HG03108 (cell line): ENCODE results near the gene MCF2L.
"Not testable (repeated sequence)": the region's sequence is repeated elsewhere in the genome, so short reads cannot be mapped to it uniquely, and the experiment has no call there.

Source experiments
- ATAC-seq: cut with Tn5 transposase; IDR thresholded peaks from one replicate; pipeline ENCODE4 v1.9.1; 2021; ENCODE audit warnings: moderate library complexity; ENCODE audit not compliant: unreplicated experiment

MCF2L gene

DNA sequence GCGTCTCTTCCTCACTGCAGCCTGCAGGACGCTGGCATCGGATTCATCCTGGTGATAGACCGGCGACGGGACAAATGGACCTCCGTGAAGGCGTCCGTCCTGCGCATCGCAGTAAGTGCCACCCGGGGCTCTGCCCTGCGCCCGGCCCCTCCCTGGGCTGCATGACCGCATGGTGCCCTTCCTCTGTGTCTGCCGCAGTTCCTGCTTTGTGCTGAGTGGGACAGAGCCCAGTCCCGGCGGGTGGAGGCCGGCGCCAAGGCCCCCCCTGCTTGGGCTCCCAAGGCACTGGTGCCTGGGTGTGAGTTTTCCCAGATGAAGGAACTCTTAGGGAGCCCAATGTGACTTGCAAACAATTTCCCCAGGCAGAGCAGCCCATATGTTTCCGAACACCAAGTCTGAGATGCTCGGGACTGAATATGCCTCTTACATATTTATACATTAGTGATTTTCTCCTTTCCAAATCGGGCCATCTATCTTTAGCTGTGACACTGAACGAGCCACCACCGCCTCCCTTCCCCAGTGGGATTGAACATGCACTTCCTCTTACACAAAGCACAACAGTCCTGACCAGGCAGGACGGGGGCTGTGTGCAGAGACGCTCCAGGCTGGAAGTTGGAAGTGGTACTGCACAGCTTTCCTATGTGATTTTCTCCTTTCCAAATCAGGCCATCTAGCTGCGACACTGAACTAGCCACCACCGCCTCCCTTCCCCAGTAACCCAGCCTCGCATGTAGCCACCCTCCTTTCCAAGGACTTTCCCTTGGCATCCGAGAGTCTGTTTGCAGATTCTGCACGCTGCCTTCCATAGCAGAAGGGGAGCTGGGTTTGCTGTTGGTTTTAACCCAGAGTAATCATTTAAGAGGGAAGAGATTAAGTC lies 76.5 kb downstream of the MCF2L start:
- ATAC-seq = no peak

- no peak for ATAC-seq
Observed at GRCh38 chr13:113046128-113046882, 77.3 kb downstream of the MCF2L start.

- no peak for ATAC-seq
Observed at GRCh38 chr13:113046883-113047244, 77.8 kb downstream of the MCF2L start.

GRCh38 chr13:113047587-113047986 lies 78.6 kb downstream of the MCF2L start:
- no peak for ATAC-seq

- ATAC-seq = no peak
Observed at GRCh38 chr13:113048766-113049165, 79.8 kb downstream of the MCF2L start.

GRCh38 chr13:113049521-113049941 lies 80.5 kb downstream of the MCF2L start:
- no peak for ATAC-seq

GRCh38 chr13:113049981-113050380 lies 81.0 kb downstream of the MCF2L start:
- ATAC-seq = no peak

DNA sequence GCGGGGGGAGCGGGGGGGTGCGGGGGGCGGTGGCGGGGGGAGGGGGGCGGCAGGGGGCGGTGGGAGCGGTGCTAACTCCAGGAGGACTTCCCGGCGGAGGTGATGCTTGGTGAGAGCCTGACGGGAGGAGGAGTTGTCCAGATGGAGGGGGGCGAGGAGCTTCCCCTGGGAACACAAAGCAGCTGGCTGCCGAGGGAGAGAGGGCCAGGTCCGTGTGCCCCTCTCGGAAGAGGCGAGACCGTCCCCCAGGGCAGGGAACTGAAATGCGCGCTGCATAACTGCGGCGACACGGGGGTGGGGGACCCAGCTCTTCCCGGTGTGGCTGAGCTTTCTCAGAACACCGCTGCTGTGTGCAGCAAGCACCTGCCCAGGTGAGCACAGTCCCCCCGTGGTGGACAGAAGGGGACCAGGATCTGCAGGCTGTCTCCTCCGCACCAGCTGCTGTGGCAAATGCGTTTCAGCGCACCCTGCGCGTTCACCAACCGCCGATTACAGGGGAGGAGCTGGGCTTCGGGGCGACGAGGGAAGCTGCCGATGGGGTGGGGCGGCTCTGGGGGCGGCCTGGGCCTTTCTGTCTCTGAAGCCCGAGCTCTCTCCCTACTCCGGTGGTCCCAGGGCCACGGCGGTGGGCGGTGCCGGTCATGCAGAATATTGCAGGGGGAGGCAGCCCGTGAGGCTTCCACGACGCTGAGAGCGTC lies 81.9 kb downstream of the MCF2L start:
- no peak for ATAC-seq

- ATAC-seq = no peak
Observed at GRCh38 chr13:113051641-113052040, 82.6 kb downstream of the MCF2L start.

GRCh38 chr13:113052206-113052605 lies 83.2 kb downstream of the MCF2L start:
- no peak for ATAC-seq

DNA sequence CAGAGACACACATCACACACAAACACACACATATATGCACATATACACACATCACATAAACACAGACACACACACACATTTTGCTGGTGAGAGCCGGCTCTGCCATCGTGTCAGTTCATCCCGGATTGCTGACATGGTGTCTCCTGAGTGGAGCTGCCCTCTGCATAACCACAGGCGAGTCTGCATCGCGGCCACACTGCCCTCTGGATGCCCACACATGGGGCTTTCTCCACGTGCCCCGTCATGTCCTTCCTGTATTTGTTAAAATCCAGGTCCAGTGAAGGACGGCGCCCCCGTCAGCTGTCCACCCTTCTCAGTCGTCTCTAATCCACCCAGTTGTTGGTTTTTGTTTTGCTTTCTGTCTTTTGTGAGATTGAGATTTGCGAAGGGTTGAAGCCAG lies 84.0 kb downstream of the MCF2L start:
- no peak for ATAC-seq

DNA sequence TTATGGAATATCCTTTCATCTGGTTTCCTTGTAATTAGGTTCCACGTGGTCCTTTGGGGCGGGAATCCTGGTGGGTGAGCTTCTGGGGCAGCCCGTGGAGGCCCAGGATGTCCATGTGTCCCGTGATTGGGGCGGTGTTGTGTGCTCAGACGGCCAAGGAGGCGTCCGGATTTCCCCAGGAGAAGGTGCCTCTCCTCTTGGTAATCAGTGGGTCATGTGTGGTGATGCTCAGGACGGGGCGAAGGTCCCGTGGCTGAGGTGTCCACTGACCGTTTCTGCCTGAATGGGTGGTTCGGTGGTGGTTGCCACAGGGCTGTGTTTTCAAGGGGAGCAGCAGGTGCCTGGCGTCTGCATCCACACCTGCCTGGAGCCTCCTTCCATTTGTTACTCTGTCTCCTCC lies 84.4 kb downstream of the MCF2L start:
- ATAC-seq = no peak

- ATAC-seq = no peak
Observed at GRCh38 chr13:113053801-113054604, 85.0 kb downstream of the MCF2L start.

DNA sequence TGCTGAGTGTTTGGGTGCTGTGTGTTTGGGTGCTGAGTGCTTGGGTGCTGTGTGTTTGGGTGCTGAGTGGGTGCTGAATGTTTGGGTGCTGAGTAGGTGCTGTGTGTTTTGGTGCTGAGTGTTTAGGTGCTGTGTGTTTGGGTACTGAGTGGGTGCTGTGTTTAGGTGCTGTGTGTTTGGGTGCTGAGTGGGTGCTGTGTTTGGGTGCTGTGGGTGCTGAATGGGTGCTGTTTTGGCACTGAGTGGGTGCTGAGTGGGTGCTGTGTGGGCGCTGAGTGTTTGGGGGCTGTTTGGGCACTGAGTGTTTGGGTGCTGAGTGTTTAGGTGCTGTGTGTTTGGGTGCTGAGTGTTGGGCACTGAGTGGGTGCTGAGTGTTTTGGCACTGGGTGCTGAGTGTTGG lies 88.1 kb downstream of the MCF2L start:
- ATAC-seq = no peak

DNA sequence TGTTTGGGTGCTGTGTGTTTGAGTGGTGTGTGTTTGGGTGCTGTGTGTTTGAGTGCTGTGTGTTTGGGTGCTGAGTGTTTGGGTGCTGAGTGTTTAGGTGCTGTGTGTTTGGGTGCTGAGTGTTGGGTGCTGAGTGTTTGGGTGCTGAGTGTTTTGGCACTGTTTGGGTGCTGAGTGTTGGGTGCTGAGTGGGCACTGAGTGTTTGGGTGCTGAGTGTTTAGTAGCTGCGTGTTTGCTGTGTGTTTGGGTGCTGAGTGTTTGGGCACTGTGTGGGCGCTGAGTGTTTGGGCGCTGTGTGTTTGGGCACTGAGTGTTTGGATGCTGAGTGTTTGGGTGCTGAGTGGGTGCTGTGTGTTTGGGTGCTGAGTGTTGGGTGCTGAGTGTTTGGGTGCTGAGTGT lies 88.5 kb downstream of the MCF2L start:
- not testable (repeated sequence) for ATAC-seq

DNA sequence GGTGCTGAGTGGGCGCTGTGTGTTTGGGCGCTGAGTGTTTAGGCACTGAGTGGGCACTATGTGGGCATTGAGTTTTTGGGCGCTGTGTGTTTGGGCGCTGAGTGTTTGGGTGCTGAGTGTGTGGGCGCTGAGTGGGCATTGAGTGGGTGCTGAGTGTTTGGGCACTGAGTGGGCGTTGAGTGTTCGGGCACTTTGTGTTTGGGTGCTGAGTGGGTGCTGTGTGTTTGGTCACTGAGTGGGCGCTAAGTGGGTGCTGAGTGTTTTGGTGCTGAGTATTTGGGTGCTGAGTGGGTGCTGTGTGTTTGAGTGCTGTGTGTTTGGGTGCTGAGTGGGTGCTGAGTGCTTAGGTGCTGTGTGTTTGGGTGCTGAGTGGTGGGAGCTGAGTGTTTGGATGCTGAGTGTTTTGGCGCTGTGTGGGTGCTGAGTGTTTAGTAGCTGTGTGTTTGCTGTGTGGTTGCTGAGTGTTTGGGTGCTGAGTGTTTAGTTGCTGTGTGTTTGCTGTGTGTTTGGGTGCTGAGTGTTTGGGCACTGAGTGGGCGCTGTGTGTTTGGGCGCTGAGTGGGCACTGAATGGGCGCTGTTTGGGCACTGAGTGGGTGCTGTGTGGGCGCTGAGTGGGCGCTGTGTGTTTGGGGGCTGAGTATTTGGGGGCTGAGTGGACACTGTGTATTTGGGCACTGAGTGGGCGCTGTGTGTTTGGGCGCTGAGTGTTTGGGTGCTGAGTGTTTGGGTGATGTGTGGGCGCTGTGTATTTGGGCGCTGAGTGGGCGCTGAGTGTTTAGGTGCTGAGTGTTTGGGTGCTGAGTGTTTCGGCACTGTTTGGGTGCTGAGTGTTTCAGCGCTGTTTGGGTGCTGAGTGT lies 89.3 kb downstream of the MCF2L start:
- ATAC-seq = no peak

DNA sequence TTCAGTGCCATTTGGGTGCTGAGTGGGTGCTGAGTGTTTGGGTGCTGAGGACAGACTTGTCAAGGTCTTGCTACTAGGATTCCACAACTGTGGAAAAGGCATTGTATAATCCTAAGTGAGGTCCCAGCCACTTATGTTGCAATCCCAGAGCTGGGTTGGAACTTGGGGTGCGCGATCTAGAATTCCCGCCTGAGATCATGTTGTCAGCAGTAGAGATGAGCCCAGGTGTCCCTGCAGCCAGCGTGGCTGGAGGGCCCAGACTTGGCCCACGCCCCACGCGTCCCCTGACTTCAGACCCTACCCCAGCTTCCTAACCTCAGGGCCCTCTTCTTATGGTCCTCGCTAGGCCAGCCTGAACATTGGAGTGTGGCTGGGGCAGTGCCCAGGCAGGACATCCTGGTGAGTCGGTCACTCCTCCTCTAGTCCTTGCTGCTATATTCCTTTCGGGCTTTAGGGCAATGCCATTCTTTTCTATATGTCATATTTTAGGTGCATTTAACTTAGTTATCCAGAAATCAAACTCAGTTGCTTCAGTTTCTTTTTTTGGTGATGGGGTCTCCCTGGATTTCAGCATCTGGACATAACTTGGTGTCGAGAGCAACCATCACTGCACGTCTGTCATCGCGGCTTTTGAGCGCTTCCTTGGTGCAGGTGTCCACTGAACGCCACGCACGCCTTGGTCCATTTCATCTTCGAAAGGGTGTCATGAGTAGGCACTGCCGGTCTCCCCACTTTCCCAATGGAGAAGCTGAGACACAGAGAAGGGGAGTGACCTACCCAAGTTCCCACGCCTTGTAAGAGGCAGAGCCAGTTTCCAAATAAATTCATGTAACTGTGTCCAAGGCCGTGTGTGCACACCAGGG lies 90.2 kb downstream of the MCF2L start:
- no peak for ATAC-seq

- no peak for ATAC-seq
Observed at GRCh38 chr13:113059891-113060290, 90.9 kb downstream of the MCF2L start.
